HG02973 (cell line): ENCODE results near the gene SLFNL1.

Source experiments
- ATAC-seq: cut with Tn5 transposase; IDR thresholded peaks from one replicate; pipeline ENCODE4 v1.9.1; 2021; ENCODE audit warnings: moderate library complexity; ENCODE audit not compliant: unreplicated experiment

SLFNL1 gene

GRCh38 chr1:41021526-41022308 lies at the start of gene SLFNL1:
TSS of gene SLFNL1 (minus strand) at chr1:41021725. CDS start at chr1:41020660, 1,065 bp downstream.
- ATAC-seq: no peak

DNA sequence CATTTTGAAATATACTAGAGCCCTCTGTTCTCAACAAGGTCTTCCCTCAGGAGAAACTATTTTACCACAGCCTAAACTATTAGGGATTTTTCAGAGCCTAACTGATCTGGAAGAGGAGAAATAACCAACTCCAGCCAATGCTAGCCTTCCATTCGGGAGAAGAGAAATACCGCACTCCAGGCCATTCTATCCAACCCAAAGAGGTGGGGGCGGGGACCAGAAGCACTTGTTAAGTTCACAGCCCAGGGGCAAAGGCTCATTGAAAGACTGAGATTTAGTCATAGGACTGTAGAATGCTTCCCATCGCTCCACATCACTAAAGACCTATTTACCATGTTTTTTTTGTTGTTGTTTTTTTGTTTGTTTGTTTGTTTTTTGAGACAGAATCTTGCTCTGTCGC lies 35.4 kb upstream of the SLFNL1 start:
- ATAC-seq: no peak

DNA sequence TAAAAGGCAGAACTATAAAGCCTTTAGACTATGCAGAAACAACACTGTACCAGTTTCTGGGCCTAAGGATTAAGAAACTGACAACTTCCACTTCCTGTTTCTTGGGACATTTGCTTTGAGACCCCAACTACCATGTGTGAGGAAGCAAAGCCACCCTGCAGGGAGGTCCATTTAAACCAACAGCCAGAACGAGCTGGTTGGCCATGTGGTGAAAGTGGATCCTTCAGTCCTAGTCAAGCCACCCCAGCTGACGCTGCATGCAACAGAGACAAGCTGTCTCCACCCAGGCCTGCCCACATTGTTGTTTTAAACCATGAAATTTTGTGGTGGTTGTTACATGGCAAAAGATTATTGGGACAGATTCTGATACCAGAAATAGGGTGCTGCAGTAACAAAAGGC lies 31.8 kb upstream of the SLFNL1 start:
- no peak for ATAC-seq

- no peak for ATAC-seq
Observed at GRCh38 chr1:41051022-41051421, 29.5 kb upstream of the SLFNL1 start.

DNA sequence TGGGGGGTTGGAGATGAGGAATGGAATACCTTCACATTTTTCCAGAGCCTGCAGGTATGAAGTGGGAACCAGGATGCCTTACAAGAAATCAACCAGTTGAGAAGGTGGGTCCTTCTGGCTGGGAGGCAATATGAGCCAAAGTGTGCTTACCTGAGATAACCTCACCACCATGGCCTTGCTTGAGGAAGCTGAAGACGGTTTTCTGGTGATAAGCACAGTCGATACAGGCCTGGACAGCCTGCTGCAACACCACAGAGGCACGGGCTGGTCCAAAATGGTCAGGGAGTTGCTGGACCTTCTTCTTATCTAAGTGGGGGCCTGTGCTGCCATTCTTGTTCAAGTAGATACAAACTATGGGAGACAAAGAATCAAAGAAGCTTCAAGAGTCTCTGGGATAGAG lies 27.0 kb upstream of the SLFNL1 start:
- ATAC-seq: no peak

DNA sequence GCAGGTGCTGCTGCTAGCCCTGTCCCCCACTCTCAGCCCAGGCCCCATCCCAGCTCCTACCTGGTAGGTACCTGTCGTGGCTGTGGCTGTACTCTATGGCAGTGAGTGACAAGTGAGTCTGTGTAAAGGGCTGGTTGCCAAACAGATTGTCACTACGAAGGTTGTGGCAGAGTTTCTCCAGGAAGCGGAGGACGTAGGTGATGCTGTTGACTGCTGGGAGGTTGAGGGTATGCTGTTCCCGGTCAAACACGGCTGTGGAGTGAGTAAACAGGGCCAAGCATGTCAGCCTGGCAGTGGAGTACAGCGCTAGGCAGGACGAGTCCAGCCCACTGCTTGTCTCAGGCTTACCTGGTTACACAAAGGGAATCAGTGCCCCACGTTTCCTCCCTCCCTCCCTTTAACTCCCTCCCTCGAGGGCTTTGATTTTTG lies 24.8 kb upstream of the SLFNL1 start:
- no peak for ATAC-seq

- ATAC-seq: no peak
Observed at GRCh38 chr1:41045740-41046139, 24.2 kb upstream of the SLFNL1 start.

DNA sequence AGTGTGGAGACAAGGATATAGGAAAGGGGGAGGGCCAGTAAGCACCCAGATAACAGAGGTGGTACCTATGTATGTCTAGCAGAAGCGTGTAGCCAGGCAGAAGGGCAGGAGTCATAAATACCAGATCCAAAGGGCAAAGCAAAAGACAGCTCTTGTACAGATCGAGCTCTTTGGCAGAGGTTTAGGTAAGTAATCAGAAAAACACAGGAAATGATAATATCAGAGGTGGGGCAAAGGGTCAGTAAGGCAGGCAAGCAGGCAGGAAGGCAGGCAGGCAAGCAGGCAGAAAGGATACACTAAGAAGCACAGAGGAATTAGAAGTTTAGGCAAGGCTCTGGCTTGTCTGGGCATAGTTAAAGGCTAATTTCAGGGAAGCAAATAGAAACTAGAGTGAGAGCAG lies 22.7 kb upstream of the SLFNL1 start:
- ATAC-seq: no peak

- ATAC-seq: no peak
Observed at GRCh38 chr1:41041614-41042270, 20.2 kb upstream of the SLFNL1 start.

- no peak for ATAC-seq
Observed at GRCh38 chr1:41038110-41038509, 16.6 kb upstream of the SLFNL1 start.

GRCh38 chr1:41037116-41037903 lies 15.8 kb upstream of the SLFNL1 start:
- ATAC-seq: no peak

DNA sequence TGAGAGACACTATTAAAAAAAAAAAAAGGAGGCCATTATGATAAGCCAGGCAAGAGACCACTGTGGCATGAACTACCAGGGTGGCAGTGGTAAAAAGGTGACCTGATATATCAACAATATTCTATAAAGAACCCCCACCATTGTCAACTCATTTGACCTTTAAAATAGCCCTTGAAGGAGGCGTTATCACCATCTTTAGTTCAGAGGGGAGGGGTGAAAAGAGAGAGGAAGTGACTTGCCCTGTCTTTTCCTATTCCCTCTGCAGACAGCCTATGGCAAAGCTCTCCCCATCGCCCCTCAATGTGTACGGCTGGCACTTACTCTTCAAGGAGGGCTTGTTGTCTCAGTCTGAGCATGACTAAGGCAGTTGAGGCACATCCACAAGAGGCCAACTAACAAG lies 11.7 kb upstream of the SLFNL1 start:
- no peak for ATAC-seq

GRCh38 chr1:41032147-41032546 lies 10.6 kb upstream of the SLFNL1 start:
- no peak for ATAC-seq

DNA sequence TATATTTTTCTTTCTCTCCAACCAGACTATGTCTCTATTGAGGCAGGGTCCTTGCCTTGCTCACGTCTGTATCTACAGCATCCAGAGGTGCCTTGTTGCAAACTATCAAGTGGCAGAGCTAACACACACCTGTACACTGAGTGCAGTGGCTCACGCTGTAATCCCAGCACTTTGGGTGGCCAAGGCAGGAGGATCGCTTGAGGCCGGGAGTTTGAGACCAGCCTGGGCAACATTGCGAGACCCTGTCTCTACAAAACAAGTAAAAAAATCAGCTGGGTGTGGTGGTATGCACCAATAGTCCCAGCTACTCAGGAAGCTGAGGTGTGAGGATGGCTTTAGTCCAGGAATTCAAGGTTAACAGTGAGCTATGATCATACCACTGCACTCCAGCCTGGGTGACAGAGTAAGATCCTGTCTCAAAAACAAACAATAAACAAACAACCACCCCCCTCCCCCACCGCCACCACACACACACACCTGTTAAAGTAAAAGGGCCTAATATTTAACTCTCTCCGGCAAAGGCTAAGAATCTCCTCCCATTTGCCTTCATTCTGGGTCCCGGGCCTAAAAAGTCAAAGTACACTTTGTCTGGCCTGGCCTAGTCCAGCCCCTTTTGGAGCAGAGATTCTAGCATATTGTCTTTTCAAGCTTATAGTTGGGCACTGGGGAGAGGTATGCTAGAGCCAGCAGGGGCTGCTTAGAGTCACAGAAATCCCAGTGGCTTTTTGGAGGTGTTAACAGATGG lies 9.5 kb upstream of the SLFNL1 start:
- no peak for ATAC-seq

- ATAC-seq: no peak
Observed at GRCh38 chr1:41028034-41028642, 6.6 kb upstream of the SLFNL1 start.

DNA sequence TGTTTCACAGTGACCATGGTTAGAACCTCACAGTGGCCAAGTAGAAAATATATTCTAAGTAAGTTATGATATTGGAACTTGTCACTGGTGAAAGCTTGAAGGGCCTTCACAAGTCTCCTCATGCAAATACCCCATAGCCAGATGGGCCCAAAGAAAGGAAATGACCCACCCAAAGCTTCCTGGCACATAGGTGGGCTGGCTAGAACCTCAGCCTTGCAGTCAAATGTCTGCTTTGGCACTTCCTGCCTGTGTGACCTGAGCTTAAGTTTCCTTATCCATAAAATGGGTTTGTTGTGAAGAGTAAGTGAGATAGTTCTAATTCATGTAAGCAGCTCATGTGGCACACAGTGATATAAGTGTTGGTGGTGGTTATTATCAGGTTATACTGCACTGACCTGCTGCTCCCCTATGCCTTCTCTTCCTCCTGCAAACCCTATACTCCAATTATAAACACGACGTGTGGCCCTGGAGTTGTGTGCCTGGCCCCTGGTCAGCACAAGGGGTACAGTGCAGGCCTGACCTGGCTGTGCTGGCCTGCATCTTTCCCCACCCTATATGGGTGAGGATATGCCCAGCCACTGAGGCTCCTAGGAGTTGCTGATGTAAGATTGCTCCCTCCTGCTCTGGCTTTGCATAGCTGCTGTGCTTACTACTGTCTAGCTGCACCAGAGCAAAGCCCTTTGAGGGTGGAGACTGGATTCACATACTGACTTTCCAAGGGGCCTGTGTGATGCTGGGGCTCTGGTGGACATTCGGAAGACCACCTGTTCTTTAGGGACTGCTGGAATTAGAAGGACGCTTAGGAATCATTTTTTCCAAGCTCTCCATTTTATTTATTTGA lies 4.7 kb upstream of the SLFNL1 start:
- no peak for ATAC-seq

- ATAC-seq: no peak
Observed at GRCh38 chr1:41024953-41025352, 3.4 kb upstream of the SLFNL1 start.

DNA sequence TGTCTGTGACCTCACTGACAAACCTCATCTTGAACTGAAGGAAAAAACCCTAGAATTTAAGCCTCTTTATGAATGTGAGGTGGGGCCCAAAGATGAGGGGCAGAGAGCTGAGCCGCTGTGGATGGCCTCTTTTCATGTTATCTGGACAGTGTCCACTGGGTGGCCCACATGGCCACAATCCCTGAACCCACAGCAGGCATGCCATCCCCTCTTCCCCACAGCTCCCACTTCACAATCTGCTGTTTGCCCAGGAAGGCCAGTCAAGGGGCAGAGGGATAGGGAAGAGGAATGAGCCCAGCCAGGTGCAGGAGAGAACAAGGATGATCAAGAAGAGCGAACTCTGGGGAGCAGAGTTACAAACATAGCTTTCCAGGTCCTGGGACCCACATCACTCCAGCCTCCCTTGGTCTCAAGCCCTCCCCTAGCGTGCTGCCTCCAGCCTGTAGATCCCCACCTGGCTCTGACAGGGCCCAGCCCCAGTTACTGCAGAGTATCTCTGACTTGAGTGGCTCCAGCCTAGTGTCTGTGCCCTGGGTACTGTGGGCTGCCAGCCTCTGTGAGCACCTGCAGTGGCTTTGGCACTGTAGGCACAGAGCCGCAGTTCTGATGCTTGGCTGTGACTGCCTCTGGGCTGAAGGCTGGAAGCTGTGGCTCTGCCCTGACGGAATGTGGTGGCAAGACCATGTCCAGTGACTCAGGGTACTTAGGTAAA lies 1.9 kb upstream of the SLFNL1 start:
- no peak for ATAC-seq

DNA sequence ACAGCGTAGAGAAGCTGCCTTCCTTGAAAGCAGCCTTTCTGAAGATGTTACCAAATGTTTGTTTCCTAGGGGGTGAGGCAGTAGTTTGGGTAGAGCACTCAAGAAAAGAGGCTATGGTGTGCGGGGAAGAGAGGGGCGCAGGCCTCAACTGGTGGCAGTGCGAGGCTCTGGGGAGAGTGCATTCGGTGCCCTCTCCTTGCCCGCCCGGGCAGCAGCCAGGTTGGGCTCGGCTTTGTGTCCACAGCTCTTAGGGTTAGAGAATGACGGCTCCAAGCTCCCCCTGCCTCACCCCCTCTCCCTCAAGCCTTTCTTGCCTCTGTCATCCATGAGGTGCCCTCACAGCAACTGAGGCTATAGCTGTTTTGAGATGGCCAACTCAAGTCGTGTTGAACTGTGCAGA lies 899 bp upstream of the SLFNL1 start:
- ATAC-seq: no peak
